Measurements from ENCODE around the gene LGALS13.

LGALS13 gene

GRCh38 chr19:39599116-39599515 lies 3.2 kb upstream of the LGALS13 start:
- H3K36me3 ChIP-seq = no peaks in the 10 kb centered on the region
- DNase-seq = no peak
- H3K27me3 ChIP-seq = peaks cover 28% of the 10 kb centered on the region
- no peaks in the 10 kb centered on the region for H3K4me1 ChIP-seq
- no peaks in the 10 kb centered on the region for H3K9me3 ChIP-seq
- TF ChIP-seq CTCF (IDR thresholded peaks at IDR 0.05; ENCODE audit: low read depth, low read length) = no peak
- H3K4me3 ChIP-seq (ENCODE audit: low read depth, low read length) = no peak overlapping the region

GRCh38 chr19:39603825-39604224 lies 1.5 kb downstream of the LGALS13 start:
- Histone ChIP-seq H3K36me3 (no peaks in the 10 kb centered on the region), H3K4me3 (ENCODE audit: low read depth, low read length) (no peak overlapping the region), H3K4me1 (no peaks in the 10 kb centered on the region), H3K27me3 (peaks cover 48% of the 10 kb centered on the region), H3K9me3 (no peaks in the 10 kb centered on the region)
- no peak for DNase-seq
- TF ChIP-seq CTCF (IDR thresholded peaks at IDR 0.05; ENCODE audit: low read depth, low read length) = no peak

GRCh38 chr19:39607021-39607420 lies 4.7 kb downstream of the LGALS13 start:
- H3K4me3 ChIP-seq (ENCODE audit: low read depth, low read length) = no peak overlapping the region
- H3K27me3 ChIP-seq = peaks cover 40% of the 10 kb centered on the region
- TF ChIP-seq CTCF (IDR thresholded peaks at IDR 0.05; ENCODE audit: low read depth, low read length) = no peak

GRCh38 chr19:39607561-39607960 lies 5.2 kb downstream of the LGALS13 start:
- TF ChIP-seq CTCF (IDR thresholded peaks at IDR 0.05; ENCODE audit: low read depth, low read length) = no peak
- Histone ChIP-seq H3K36me3 (no peaks in the 10 kb centered on the region), H3K27me3 (peaks cover 40% of the 10 kb centered on the region), H3K4me1 (no peaks in the 10 kb centered on the region), H3K9me3 (no peaks in the 10 kb centered on the region), H3K4me3 (ENCODE audit: low read depth, low read length) (no peak overlapping the region)
- DNase-seq = no peak

More at GRCh38 chr19:39607021-39607420, 4.7 kb downstream of the LGALS13 start:
- no peaks in the 10 kb centered on the region for H3K36me3 ChIP-seq
- H3K9me3 ChIP-seq = no peaks in the 10 kb centered on the region
- no peak for DNase-seq
- no peaks in the 10 kb centered on the region for H3K4me1 ChIP-seq

GRCh38 chr19:39613597-39613996 lies 11.3 kb downstream of the LGALS13 start:
- no peaks in the 10 kb centered on the region for H3K36me3 ChIP-seq
- H3K4me1 ChIP-seq = no peaks in the 10 kb centered on the region
- H3K9me3 ChIP-seq = no peaks in the 10 kb centered on the region
- no peak overlapping the region for H3K4me3 ChIP-seq (ENCODE audit: low read depth, low read length)
- TF ChIP-seq CTCF (IDR thresholded peaks at IDR 0.05; ENCODE audit: low read depth, low read length) = no peak
- DNase-seq = no peak
- H3K27me3 ChIP-seq = no peaks in the 10 kb centered on the region; the same call in 1 of the 2 replicates

GRCh38 chr19:39617745-39618144 lies 15.4 kb downstream of the LGALS13 start:
- H3K4me1 ChIP-seq = no peaks in the 10 kb centered on the region
- no peak for TF ChIP-seq CTCF (IDR thresholded peaks at IDR 0.05; ENCODE audit: low read depth, low read length)
- peaks cover 2% of the 10 kb centered on the region for H3K27me3 ChIP-seq
- no peak for DNase-seq
- H3K4me3 ChIP-seq (ENCODE audit: low read depth, low read length) = no peak overlapping the region
- H3K9me3 ChIP-seq = no peaks in the 10 kb centered on the region
- H3K36me3 ChIP-seq = no peaks in the 10 kb centered on the region

Measured in BE2C (cell line).